Activated CD4-positive, alpha-beta T cell treated with anti-CD3 and anti-CD28 coated beads, Interleukin-2, Interleukin-6, amounts not matched to agents 100 ng/mL and 50 ng/mL, durations not matched to agents 16 hours and 8 hours (primary cell): ENCODE data around the gene HOMER2.
"Not testable (repeated sequence)": the region's sequence is repeated elsewhere in the genome, so short reads cannot be mapped to it uniquely, and the experiment has no call there.

Experiments used
- DNase-seq: peaks from one replicate; pipeline ENCODE4 v3.0.0-alpha.2; 2020

Gene HOMER2

GRCh38 chr15:82923744-82924143 is 28.8 kb downstream of the HOMER2 start:
- no peak for DNase-seq

DNA sequence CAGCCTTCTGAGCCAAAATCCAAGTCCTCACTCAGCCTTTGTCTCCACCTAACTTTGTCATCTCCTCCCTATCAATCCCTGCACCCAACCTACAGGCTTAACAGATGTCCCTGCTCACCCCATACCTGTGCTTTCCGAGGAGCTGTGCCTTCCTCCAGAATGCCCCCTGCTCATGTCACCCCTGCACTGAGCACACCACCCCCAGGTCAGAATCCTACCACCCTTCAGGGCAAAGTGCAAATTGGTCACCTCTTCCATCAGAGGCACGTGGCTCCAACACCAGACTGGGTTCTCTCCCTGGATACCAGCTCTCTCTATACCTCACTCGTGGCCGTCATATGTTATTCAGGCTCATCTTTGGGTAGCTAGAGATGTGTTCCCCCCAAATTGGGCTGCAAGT is 29.8 kb downstream of the HOMER2 start:
- DNase-seq, result no peak

DNA sequence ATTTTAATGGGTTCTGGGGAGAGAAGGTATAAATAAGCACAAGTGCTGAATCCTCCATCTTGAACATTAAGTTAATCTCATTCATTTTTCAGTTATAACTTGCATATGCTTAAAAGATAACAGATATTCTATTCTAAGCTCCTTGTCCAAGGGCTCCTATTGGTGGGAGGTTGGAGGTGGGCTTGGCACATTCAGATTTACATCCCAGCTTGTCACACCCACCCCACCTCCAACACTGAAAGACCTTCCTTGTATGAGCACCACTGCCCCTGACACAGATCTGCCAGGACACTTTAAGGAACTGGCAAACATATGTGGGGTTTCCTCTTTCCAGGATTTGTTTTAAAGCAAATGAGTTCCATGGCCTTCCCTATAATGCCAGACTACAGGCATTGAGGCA is 30.6 kb downstream of the HOMER2 start:
- no peak for DNase-seq

DNA sequence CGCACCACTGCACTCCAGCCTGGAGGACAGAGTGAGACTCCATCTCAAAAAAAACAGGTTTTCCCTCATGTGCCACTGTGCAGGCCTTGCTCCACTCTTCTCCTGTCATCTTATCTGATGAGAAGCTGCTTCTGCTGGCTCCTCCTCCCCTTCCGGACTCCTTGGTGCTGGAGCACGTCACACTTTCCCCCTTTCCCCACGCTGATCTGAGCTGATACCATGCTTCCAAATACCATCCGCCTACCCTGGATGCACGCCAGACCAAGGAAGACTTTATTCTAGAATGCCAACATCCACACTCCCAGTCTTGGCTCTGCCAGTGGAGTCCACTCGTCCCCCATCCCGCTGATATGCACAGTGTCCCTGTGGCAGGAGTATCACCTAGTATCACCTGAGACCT is 31.3 kb downstream of the HOMER2 start:
- DNase-seq, result no peak

GRCh38 chr15:82919231-82919886 is 33.2 kb downstream of the HOMER2 start:
- DNase-seq, result no peak

- DNase-seq, result no peak
Observed at GRCh38 chr15:82918607-82919230, 33.8 kb downstream of the HOMER2 start.

- DNase-seq, result no peak
Observed at GRCh38 chr15:82918162-82918561, 34.4 kb downstream of the HOMER2 start.

GRCh38 chr15:82917249-82917648 is 35.3 kb downstream of the HOMER2 start:
- no peak for DNase-seq

GRCh38 chr15:82916161-82916952 is 36.2 kb downstream of the HOMER2 start:
- DNase-seq, result no peak

GRCh38 chr15:82914396-82914795 is 38.1 kb downstream of the HOMER2 start:
- no peak for DNase-seq

- DNase-seq, result no peak
Observed at GRCh38 chr15:82911458-82911857, 41.1 kb downstream of the HOMER2 start.

DNA sequence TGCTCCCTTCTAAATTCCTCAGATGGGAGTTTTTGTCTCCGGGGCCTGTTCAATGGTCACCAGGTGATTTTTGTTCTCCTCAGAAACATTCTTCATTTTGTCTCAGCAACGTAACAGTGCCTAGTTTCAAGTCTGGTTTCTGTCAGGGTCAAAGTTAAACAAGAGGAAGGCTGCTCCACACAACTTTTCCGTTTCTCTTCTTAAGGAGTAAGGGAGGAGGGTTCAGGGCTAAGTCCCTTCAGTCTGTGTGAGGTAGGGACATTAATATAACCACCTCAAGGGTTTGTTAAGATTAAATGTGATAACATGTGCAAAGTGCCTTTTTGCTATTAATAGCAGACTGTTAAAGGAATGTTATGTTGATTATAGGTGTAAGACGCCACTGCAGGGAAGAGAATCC is 41.8 kb downstream of the HOMER2 start:
- no peak for DNase-seq

DNA sequence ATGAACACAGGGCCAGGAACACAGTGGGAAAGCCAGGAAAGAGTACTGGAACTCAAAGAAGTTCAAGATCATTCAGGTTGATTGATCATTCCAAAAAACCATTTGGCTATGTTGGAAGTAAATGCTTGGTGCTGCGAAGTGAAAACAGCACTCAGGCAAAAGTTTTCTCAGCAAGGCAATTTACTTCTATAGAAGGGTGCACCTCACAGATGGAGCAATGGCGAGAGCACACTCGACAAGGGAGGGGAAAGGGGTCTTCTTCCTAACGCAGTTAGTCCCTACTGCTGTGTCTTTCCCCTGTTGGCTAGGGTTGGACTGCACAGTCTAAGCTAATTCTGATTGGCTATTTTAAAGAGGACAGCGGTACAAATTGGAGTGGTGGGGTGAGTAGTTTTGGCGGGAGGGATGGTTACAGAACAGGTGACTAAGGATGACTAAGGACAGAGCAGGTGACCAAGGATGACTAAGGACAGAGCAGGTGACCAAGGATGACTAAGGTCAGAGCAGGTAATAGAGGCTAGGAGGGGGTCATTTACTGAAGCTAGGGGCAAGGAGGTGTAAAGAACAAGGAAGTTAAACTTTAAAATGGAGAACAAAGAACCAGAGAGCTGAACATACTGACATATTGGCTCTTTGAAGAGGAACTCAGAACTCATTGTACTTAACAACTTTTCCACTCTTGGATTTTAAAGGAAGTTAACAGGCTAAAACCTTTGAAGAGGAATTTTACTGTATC is 43.3 kb downstream of the HOMER2 start:
- no peak for DNase-seq

GRCh38 chr15:82907350-82907749 is 45.2 kb downstream of the HOMER2 start:
- DNase-seq, result no peak

GRCh38 chr15:82904574-82904973 is 47.9 kb downstream of the HOMER2 start:
- DNase-seq, result no peak

DNA sequence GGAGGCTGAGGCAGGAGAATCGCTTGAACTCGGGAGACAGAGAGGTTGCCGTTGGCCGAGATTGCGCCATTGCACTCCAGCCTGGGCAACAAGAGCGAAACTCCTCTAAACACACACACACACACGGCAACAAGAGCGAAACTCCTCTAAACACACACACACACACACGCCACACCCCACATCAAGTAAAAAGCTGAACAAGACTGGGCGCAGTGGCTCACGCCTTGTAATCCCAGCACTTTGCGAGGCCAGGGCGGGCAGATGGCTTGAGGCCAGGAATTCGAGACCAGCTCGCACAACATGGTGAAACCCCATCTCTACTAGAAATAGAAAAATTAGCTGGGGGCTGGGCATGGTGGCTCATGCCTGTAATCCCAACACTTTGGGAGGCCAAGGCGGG is 49.0 kb downstream of the HOMER2 start:
- DNase-seq, result no peak

DNA sequence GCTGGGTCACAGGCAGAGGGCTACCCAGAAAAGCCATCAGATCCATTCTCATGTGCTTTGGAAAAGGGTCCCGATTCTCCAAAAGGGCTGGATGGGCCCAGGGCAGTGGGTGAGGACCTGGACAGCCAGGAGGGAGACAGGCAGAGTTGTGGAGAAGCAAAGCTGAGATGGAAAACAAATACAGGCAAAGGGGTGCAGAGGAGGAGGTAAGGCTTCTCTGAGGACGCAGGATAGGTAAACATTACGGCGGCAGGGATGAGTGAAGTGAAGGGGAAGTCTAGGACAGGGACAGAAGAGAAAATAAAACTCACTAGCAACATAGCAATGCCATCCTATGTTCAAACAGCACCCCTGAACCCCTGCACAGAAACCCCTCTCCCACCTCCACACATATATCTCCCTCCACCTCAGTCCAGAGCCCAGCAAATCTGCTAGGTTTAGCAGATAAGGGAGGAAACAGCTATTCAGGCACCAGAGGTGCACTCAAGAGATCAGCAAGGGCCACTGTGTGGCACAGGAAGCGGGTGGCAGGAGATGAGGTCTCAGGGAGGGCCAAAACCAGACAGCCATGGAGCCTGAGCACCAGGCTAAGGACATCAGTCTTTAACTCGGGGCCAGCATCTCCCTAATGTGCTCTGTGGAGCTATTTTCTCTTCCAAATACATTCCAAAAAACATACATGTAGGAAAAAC is 51.3 kb downstream of the HOMER2 start:
- no peak for DNase-seq

DNA sequence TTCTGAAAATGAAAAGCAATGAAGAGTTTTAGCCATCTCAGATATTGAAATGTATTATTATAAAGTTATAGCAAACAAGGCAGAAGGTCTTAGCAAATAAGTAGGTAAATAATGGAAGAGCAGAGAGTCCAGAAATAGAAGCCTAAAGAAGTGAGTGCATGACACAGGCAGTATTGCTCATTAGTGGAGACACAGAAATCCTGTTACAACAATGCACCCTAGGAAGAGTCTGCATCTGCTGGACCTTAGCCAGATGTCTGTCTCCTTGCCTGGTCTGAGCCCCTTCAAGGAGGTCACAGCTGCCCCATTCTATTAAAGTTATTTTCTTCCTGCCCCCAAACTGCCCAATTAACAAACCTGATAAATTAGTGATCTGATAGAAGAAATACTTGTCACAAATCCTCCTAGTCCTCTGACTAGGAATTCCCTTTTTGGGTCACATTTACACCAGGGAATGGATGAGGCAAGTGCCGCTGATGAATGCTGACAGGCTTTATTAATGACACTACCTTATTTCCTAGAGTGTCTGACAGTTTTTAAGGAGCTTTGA is 51.9 kb downstream of the HOMER2 start:
- DNase-seq, result no peak

DNA sequence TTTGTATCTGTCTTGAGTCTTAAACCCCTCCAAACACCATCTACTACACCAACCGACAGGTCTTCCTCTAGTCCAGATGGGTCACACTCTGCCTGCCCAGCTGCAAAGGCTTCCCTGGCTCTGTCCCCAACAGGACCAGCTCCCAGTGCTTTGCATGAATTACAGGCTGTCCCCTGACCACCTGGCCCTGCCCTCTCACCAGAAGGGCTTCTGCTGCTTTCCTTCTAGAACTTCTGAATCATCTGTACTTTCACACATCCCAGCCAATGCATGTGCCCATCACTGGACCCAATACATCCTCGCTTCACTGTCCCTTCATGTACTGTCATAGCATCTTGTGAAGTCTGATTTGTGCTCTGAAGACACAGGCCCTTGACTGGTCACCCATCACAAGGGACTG is 53.6 kb downstream of the HOMER2 start:
- DNase-seq, result no peak

GRCh38 chr15:82895983-82896382 is 56.5 kb downstream of the HOMER2 start:
- no peak for DNase-seq

GRCh38 chr15:82894971-82895520 is 57.5 kb downstream of the HOMER2 start:
- DNase-seq, result no peak

- not testable (repeated sequence) for DNase-seq
Observed at GRCh38 chr15:82893473-82893872, 59.0 kb downstream of the HOMER2 start.
